GM19395 (cell line): ENCODE results near the gene DENND2A.
"Not testable (repeated sequence)": the region's sequence is repeated elsewhere in the genome, so short reads cannot be mapped to it uniquely, and the experiment has no call there.

Experiments
- ATAC-seq: cut with Tn5 transposase; IDR thresholded peaks from one replicate; pipeline ENCODE4 v1.9.1; 2021; ENCODE audit warnings: mild to moderate bottlenecking, moderate library complexity; ENCODE audit not compliant: unreplicated experiment

The DENND2A gene, protein sequence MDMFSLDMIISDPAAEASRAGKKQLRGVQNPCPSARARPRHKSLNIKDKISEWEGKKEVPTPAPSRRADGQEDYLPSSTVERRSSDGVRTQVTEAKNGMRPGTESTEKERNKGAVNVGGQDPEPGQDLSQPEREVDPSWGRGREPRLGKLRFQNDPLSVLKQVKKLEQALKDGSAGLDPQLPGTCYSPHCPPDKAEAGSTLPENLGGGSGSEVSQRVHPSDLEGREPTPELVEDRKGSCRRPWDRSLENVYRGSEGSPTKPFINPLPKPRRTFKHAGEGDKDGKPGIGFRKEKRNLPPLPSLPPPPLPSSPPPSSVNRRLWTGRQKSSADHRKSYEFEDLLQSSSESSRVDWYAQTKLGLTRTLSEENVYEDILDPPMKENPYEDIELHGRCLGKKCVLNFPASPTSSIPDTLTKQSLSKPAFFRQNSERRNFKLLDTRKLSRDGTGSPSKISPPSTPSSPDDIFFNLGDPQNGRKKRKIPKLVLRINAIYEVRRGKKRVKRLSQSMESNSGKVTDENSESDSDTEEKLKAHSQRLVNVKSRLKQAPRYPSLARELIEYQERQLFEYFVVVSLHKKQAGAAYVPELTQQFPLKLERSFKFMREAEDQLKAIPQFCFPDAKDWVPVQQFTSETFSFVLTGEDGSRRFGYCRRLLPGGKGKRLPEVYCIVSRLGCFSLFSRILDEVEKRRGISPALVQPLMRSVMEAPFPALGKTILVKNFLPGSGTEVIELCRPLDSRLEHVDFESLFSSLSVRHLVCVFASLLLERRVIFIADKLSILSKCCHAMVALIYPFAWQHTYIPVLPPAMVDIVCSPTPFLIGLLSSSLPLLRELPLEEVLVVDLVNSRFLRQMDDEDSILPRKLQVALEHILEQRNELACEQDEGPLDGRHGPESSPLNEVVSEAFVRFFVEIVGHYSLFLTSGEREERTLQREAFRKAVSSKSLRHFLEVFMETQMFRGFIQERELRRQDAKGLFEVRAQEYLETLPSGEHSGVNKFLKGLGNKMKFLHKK

GRCh38 chr7:140640727-140641523 is at the start of gene DENND2A:
Gene DENND2A (minus strand): TSS chr7:140640813. CDS start chr7:140602397, 38,416 bp downstream.
- no peak for ATAC-seq

DNA sequence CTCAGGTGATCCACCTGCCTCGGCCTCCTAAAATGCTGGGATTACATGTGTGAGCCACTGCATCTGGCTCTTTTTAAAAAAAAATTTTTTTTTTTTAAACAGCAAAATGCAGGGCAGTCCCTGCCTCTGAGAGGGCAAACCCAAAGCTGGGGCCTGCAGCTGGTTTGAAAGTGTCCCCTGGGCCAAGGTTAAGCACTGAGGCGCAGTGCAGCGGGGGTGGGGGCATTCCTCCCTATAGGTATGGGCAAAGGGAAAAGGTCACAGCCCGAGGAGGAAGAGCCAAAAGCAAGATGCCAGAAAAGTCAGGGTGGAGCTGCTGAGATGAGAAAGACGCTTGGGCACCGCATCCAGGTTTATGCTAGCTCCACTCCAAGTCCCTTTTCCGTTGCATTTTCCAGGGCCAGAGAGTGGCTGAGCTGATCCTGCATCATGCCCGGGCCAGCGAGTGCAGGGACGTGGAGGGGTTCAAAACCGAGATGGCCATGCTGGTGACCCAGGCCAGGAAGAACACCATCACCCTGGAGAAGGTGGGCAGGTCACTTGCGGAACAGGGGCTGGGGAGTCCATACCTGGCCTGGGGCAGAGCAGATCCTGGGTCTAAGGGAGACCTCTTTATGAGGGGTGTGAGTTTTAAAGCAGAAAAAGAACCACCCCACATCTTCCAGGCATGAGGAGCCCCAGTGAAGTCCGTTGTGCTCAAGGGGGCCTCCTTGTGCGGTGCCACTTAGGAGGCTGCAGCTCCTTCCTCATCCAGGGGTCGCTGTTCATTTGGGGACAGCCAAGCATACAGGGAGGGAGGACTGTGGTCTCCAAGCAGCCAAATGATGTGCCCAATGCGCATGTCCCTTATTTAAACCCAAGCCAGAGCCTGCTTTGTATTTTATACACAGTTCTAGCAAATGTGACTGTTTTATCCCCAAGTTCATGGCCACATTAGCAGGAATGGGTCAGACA is 48.9 kb upstream of the DENND2A start:
- no peak for ATAC-seq

DNA sequence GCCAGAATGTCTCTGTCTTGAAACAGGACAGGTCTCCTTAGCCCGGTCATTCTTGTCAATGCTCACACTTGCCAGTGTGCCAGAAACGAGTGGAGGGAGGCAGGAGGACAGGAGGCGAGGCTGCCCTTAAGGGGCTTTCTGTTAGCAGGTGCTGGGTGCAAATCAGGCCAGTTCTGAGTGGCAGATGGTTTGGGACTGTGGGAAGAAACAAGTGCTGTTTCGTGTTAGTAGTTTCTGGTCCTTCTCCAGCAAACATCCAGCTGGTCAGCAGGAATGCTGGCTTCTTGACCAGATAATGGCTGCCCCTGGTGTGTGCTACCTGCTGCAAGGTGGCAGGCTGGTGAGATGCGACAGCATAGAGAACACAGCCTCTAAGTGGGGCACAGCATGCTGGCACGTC is 47.7 kb upstream of the DENND2A start:
- ATAC-seq, result no peak

DNA sequence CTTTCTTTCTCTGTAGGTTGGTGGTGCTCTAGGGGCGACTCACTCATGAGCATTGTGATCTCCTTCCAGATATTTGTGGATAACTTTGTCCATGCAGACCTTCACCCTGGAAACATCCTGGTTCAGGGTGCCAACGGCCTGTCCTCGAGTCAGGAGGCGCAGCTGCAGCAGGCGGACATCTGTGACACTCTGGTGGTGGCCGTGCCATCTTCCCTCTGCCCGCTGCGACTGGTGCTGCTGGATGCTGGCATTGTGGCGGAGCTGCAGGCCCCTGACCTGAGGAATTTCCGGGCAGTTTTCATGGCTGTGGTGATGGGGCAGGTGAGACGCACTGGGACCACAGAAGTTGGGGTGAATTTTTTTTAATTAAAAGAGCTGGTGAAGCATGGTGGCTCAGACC is 46.3 kb upstream of the DENND2A start:
- ATAC-seq, result no peak

- no peak for ATAC-seq
These were observed 44.9 kb upstream of the DENND2A start for GRCh38 chr7:140685407-140686087.

GRCh38 chr7:140684066-140684950 is 43.7 kb upstream of the DENND2A start:
- no peak for ATAC-seq

DNA sequence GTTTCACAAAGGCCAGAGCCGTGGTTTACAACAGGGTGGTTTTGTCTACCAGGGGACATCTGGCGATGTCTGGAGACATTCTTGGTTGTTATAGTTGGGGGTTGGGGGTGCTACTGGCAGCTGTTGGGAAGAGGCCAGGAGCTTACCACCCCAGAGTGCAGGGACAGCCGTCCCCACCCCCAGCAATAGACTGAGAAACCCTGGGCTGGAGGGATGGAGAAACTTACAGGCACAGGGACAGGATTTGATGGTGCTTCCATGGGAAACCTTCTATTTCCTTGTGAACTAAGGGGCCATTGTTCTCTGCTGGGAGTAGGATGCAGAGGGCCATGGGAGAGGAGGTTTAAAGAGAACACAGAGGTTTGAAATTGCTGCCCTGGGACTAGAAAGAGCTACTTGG is 43.0 kb upstream of the DENND2A start:
- no peak for ATAC-seq

DNA sequence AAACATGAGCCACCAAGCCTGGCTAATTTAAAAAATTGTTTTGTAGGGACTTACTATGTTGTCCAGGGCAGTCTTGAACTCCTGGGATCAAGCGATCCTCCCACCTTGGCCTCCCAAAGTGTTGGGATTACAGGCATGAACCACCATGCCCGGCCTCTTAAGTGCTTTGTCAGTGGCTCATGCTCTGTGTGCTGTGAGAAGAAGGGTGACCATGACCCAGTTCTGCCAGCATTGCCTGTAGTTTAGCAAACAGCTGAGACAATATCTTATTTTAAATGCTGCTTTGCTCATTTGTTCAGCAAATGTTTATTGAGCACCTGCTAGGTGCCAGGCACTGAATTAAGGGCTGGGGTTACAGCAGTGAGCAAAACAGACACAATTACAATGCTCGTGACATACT is 41.2 kb upstream of the DENND2A start:
- ATAC-seq, result no peak

GRCh38 chr7:140680886-140681285 is 40.3 kb upstream of the DENND2A start:
- no peak for ATAC-seq

GRCh38 chr7:140679186-140679585 is 38.6 kb upstream of the DENND2A start:
- no peak for ATAC-seq

- no peak for ATAC-seq
These were observed 38.2 kb upstream of the DENND2A start for GRCh38 chr7:140678816-140679130.

DNA sequence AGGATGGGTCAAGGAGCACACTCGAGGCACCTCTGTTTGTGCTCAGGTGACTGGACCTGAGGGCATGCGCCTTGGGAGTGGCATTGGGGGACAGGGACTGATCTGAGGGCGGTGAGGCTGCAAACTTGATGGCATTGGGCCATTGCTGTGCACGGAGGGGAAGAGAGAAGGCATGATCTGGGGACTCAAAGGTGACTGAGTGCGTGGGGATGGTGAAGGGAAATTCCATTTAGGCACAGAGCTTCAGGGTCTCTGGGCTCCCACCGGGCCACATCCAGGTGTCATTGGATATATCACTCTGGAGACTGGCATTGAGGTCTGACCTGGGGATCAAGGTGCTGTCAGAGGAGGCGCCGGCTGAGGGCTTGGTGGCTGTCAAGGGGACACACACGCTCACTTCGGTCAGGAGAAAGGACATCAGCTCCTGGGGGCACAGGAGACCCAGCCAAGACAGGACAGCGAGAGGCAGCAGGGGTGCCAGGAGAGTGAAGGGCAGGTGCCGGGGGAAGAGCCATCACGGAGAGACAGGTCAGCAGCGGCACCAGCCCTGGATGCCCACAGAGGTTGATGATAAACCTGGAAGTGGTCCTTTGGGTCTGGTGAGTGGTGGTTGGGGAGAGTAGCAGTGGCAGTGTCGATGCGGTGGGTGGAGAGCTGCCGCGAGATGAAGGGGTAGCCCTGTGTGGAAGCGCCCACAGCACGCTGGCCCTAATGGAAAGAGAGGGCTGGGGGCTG is 37.6 kb upstream of the DENND2A start:
- ATAC-seq, result no peak

GRCh38 chr7:140677496-140677895 is 36.9 kb upstream of the DENND2A start:
- ATAC-seq, result no peak

DNA sequence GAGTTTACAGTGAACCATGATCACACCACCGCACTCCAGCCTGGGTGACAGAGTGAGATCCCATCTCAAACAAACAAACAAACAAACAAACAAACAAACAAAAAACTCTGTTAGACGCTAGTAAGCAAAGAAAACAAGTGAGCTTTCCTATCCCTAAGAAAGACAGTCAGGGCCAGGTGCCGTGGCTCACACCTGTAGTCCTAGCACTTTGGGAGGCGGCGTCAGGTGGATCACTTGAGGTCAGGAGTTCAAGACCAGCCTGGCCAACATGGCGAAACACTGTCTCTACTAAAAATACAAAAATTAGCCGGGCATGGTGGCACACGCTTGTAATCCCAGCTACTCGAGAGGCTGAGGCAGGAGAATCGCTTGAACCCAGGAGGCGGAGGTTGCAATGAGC is 36.3 kb upstream of the DENND2A start:
- not testable (repeated sequence) for ATAC-seq

- peak; percentile 56 for ATAC-seq
These were observed 35.7 kb upstream of the DENND2A start for GRCh38 chr7:140676306-140676705.

- ATAC-seq, result no peak
These were observed 35.1 kb upstream of the DENND2A start for GRCh38 chr7:140675726-140676125.

DNA sequence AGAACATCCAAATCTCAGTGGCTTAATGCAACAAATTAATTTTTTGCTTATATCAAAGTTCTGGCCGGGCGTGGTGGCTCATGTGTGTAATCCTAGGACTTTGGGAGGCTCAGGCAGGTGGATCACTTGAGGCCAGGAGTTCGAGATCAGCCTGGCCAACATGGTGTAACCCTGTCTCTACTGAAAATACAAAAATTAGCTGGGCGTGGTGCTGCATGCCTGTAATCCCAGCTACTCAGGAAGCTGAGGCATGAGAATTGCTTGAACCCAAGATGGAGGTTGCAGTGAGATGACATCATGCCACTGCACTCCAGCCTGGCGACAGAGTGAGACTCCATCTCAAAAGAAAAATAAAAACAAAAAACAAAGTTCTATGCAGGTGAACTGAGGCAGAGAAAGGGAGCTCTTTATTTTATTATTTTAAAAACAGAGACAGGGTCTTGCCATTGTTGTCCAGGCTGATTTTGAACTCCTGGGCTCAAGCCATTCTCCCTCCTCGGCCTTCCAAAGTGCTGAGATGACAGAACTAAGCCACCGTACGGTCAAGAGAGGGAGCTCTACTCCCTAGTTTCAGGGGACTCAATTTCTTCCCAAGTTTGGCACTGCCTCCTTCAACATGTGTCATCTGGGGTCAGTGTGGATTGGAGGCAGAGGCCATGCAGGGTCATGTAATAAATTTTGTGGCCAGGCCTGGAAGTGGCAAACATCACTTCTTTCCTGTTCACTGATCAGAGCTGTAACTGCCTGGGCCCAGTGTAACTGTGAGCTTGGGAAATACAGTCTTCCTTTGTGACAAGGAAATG is 34.5 kb upstream of the DENND2A start:
- no peak for ATAC-seq
